Endometrial microvascular endothelial cells (primary cell): Measurements from ENCODE around the gene ESPL1. TPM values are rescaled to one million over a fixed set of nuclear protein-coding genes. Genes with fewer than 3 reads are reported as not detected.

Experiments used
- in situ Hi-C: cut with HindIII; loops from 2 replicates; pipeline ENCODE4 v1.10.0; 2017; ENCODE audit warnings: low sequenced_read_pairs, low pct_unique_long_range_greater_than_20kb; ENCODE audit errors: inconsistent ontology term
- total RNA-seq: library from RNA; depleted of rRNA; stranded (reverse); fragments of >200 nt; gene quantifications from one replicate; pipeline ENCODE4 v1.2.3, GENCODE V29; 2015; ENCODE audit errors: inconsistent ontology term

Gene ESPL1
- total RNA-seq, 1 donor from 2014 or later, result 31.9 TPM

- in situ Hi-C loops, result no loop called here
Observed at GRCh38 chr12:53229454-53229853, 38.6 kb upstream of the ESPL1 start.

DNA sequence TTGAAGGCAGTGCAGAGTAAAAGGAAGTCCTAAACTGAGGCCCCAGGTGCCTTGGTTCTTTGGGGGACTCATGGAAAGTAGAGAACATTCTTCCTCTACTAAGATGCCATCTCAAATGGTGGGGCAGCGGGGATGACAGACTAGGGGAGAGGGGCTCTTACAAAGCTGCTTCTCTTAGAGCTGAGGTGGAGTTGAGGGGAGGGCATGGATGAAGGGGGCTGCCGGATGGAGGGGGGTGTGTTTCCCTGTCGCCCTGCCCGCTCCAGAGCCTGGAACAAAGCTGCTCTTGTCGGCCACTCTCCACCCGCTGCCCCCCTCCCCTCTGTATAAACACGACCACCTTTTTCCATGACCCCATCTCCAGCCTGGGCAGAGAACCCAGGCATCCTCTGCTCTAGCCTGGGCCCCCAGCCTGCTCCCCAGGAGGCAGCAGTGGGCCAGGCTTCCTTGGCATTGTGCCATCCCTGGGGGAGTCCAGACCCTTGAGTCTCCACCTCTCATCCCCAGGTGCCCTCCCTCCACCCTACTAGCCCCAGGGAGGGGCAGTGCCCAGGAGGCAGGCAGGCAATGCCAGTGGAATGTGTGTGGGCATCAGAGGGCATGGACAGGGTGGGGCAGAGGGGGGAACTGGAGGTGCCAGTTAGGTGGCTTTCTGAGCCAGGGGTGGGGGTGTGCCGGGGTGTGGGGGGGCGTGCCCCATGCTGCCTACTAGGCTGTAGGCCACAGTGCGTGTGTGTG is 37.8 kb upstream of the ESPL1 start:
- in situ Hi-C loops, result no loop called here

DNA sequence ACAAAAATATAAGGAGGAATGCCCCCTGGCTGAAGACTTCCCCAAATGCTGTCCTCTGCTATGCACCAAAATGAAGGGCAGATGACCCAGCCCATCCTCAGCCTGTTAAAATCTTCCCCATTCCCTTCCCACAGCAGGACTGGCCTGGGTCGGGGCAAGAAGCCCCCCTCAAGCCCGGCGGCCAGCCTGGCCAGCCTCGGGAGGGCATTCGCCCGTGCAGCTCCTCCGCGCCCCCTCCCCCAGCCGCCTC is 36.5 kb upstream of the ESPL1 start:
- in situ Hi-C loops, result no loop called here

DNA sequence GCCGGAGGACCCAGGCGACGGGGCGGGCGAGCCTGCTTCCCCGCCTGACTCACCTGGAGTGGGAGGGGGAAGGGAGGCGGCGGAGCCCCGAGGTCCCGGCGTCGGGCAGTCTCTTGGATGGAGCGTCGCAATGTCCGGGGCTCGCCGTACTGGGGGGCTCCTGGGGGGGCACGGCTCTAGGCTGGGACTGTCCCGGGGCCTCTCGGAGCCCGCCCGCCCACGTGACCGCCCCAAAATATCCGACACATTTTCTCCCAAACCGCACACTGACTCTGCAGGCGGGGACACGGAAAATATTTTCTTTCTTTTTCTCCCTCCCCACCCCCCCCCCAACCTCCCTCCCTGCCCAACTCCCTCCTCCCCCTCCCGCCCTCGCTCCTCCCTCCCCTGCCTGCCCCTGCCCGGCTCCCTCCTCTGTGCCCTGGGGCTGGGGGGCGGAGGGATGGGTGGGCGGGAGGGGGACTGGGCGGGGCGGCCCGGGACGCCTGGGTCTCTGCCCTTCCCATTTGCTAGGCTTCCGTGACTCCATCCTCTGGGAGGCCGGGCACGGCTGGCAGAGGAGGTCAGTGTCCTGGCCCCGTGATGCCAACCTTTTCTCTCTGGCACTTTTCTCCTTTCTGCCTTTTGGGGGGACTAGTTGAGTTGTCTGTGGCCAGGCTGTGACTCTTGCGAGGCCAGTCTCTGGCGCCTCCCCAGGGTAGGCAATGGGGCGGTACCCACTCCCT is 36.0 kb upstream of the ESPL1 start, which contains the start of gene RARG:
RARG (minus strand) TSS at position 289 of the 725 bp plus-strand sequence. CDS start 4,664 bp downstream, outside the sequence.
- in situ Hi-C loops, result no loop called here

GRCh38 chr12:53232646-53233461 is 35.2 kb upstream of the ESPL1 start:
- in situ Hi-C loops, result no loop called here

- in situ Hi-C loops, result no loop called here
Observed at GRCh38 chr12:53233671-53234121, 34.4 kb upstream of the ESPL1 start.

GRCh38 chr12:53234271-53234914 is 33.7 kb upstream of the ESPL1 start:
- in situ Hi-C loops, result no loop called here

GRCh38 chr12:53235164-53235563 is 32.9 kb upstream of the ESPL1 start:
- in situ Hi-C loops, result no loop called here

DNA sequence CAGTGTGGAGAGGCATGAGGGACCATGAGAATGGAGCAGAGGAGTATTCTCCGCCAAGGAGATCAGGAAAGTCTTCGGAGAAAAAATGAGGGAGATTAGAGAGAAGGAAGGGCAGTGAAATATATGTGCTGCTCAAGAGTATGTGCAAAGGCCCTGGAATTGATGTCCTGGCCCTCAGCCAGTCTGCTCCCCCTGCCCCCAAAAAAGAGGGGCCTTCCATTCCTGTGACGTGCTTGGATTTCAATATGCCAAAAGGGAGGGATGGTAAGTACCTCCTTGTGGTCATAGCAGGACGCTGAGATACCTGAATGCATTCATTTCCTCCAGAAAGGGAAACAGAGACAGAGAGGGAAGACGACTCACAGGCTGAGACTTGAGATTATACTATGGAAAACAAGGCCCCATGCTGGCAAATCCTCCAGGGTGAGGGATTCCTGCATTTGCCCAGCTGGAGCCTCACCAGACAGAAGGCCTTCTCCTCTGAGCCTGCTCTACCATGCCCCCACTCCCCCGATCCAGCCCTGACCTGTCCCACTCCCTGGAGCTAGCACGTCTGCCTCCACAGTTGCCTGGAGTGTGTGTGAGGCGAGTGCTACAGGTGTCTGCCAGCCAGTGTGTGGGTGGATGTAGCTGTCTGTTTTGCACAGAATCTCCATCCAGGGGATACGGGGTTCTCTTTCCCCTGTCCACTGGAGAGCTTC is 32.2 kb upstream of the ESPL1 start:
- in situ Hi-C loops, result no loop called here

DNA sequence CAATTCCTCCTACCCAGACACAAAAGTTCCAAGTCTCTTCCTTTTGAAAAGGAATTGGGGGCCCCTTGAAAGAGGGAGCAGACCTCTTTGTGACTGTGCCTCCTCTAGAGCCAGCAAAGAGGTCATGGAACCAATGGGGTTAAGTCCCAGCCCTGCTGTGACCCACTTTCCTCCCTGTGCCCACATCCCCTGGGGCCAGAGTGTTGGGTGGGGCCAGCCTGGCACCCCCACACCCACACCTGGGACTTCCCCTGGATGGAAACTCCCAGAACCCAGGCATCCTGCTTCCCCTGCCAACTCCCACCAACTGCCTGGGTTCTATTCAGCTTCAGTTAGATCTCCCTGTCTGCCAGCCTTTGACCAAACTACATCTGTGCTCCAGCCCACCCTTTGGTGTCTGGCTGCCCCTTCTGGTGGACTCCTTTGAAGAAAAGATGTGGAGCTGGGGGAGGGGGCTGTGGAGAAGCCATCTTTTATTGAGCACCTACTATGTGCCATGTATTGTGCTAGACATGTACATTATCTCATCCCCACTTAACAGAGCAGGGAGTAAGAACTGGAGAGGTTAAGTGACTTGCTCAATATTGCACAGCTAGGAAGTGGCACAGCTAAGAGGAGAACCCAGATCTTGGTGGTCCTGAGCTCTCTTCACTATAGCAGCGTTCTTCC is 31.5 kb upstream of the ESPL1 start:
- in situ Hi-C loops, result no loop called here

DNA sequence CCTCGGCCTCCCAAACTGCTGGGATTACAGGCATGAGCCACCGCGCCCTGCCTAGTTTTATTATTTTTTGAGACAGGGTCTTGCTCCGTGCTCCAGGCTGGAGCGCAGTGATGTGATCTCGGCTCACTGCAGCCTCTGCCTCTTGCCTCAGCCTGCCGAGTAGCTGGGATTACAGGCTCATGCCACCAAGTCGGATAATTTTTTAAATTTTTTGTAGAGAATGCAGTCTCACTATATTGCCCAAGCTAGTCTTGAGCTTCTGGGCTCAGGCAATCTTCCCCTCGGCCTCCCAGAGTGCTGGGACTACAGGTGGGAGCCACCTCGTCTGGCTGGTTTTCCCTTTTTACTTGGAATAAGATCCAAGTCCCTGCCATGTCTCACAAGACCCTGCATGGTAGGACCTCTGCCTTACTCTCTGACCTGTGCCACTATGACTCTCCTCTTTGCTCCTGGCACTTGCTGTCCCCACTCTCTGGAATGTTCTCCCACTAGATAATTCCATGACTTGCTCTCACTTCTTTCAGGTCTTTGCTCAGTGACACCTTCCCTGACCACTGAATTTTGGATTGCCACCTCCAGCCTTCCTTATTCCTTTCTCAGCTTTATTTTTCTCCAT is 28.3 kb upstream of the ESPL1 start:
- in situ Hi-C loops, result no loop called here

DNA sequence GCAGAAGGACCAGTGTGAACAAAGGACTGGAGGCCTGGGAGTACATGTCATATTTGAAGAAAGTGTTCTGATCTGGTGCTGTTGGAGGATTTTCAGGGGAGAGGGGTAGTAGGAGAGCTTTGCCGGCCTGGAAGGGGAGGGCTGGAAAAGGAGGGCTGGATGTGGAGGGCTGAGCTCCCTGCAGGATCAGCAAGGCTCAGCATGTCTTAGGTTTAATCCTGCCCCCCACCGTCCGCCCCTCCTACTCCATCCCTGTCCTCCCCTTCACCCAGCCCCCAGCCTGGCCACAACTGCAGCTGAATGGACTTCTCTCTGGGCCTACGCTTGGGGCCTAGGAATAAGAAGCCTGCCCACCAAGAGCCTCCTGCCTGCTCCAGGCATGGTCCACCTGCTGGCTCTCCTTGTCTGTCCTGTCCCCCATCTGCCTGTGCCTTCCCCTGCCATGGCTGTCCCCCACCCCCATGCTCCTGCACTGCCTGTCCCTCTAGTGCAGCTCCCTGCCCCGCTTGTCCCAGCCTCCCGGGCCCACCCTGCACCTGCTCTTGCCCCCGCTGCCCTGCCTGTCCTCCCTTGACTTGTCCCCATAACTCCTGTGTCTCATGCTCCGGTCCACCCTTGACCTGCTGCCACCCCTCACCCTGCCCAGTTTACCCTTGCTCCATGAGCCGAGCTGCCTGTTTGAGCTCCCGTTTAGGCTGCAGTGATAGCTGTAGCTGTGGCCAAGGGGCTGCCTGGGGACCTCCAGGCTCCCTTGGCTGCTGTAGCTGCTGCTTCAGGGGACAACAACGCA is 26.3 kb upstream of the ESPL1 start:
- in situ Hi-C loops, result no loop called here

DNA sequence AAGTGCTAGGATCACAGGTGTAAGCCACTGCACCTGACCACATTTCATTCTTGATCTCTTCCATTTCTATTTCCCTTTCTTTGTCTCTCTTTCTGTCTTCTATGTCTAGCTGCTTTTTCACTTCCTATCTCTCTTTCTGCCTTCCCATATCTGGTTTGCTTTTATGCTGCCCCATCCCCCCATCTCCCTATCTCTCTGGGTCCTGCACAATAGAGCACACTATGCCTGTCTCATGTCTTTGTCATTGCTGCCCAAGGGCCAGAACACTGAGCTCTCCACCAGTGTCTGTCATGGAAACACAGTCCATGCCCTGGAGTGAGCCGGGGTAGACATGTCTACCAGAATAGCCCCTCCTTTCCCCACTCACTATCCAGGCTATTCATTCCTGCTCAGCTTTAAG is 23.8 kb upstream of the ESPL1 start:
- in situ Hi-C loops, result no loop called here

- in situ Hi-C loops, result no loop called here
Observed at GRCh38 chr12:53245286-53245685, 22.8 kb upstream of the ESPL1 start.

DNA sequence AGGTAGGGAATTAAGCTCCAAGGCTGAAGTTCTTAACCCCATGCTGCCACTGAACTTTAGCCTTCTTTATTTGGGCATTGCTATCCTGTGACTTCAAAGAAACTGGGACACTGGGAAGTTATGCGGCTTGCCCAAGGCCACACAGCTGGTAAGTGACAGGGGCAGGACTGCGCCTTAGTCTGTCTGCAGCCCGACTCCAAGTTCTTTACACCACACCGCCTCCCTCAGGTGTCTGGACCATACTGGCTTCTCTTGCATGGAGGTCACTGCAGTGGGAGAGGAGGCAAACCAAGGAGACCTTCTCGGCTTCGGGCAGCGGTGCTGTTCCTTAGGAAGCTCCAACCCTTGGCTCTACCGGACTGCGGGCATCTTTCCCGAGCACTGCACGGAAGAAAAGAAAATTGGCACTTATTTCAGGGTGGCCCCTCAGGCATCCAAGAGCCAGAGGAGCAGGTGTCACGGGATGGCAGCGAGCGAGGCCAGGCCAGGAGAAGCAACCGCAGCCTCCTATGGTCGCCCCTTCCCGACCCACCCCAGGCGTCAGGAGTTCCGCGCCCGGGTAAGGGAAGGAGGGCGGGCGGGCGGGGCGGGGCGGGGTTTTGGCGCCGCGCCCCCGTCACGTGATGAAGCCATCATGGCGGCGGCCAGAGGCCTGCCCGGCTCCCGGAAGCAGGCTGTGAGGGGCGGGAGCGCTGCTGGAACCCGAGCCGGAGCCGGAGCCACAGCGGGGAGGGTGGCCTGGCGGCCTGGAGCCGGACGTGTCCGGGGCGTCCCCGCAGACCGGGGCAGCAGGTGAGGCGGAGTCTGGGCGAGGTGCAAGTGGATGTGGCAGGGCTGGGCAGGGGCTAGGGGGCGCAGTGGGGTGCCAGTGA is 16.4 kb upstream of the ESPL1 start:
- in situ Hi-C loops, result no loop called here

DNA sequence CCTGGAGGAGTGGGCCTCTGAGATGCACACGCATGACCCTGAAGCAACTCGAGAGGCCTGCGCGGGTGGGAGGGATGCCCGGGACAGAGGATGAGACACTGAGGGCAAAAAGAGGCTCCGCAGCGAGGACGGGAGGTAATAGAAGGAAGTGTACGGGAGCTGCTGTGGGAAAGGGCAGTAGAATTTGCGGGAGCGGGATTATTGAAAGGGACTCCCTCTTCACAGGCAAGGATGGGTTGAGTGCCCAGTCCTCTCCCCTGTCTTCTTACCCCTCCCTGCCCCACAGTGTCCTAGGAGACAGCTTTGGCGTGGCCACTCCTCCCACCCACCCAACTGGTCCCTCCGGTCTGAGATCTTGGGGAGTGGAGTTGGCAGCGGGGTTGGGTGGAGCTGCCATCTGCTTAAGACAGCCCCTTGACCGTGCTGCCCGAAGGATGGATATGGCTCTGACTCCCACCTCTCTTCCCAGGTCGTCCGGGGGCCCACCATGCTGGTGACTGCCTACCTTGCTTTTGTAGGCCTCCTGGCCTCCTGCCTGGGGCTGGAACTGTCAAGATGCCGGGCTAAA is 15.7 kb upstream of the ESPL1 start:
- in situ Hi-C loops, result no loop called here
